Measurements from ENCODE around the gene SLC25A46.
"Not testable (repeated sequence)": the region's sequence is repeated elsewhere in the genome, so short reads cannot be mapped to it uniquely, and the experiment has no call there.

SLC25A46 gene

GRCh38 chr5:110752953-110753352 lies 14.1 kb downstream of the SLC25A46 start:
- DNase-seq (ENCODE audit: low read depth) = no peak
- no peak overlapping the region for H3K4me3 ChIP-seq (ENCODE audit: low read depth, low read length)

GRCh38 chr5:110753600-110753999 lies 14.8 kb downstream of the SLC25A46 start:
- DNase-seq (ENCODE audit: low read depth) = no peak
- H3K4me3 ChIP-seq (ENCODE audit: low read depth, low read length) = no peak overlapping the region

GRCh38 chr5:110754181-110754580 lies 15.4 kb downstream of the SLC25A46 start:
- DNase-seq (ENCODE audit: low read depth) = no peak
- H3K4me3 ChIP-seq (ENCODE audit: low read depth, low read length) = no peak overlapping the region

- H3K4me3 ChIP-seq (ENCODE audit: low read depth, low read length) = no peak overlapping the region
- no peak for DNase-seq (ENCODE audit: low read depth)
These were observed 18.4 kb downstream of the SLC25A46 start for GRCh38 chr5:110757118-110757729.

GRCh38 chr5:110760158-110760557 lies 21.4 kb downstream of the SLC25A46 start:
- H3K4me3 ChIP-seq (ENCODE audit: low read depth, low read length) = no peak overlapping the region
- no peak for DNase-seq (ENCODE audit: low read depth)

GRCh38 chr5:110768138-110768860 lies 29.5 kb downstream of the SLC25A46 start:
- peak; percentile 19 for DNase-seq (ENCODE audit: low read depth)
- no peak overlapping the region for H3K4me3 ChIP-seq (ENCODE audit: low read depth, low read length)

GRCh38 chr5:110769000-110769681 lies 30.3 kb downstream of the SLC25A46 start:
- peak; percentile 47 for DNase-seq (ENCODE audit: low read depth)

GRCh38 chr5:110770286-110770685 lies 31.5 kb downstream of the SLC25A46 start:
- H3K4me3 ChIP-seq (ENCODE audit: low read depth, low read length) = no peak overlapping the region
- no peak for DNase-seq (ENCODE audit: low read depth)

More at GRCh38 chr5:110769000-110769681, 30.3 kb downstream of the SLC25A46 start:
- no peak overlapping the region for H3K4me3 ChIP-seq (ENCODE audit: low read depth, low read length)

GRCh38 chr5:110784901-110785300 lies 46.1 kb downstream of the SLC25A46 start:
- H3K4me3 ChIP-seq (ENCODE audit: low read depth, low read length) = no peak overlapping the region
- DNase-seq (ENCODE audit: low read depth) = peak; percentile 22

GRCh38 chr5:110785356-110785755 lies 46.5 kb downstream of the SLC25A46 start:
- DNase-seq (ENCODE audit: low read depth) = peak; percentile 91
- no peak overlapping the region for H3K4me3 ChIP-seq (ENCODE audit: low read depth, low read length)

- H3K4me3 ChIP-seq (ENCODE audit: low read depth, low read length); DNase-seq (ENCODE audit: low read depth): not testable (repeated sequence)
These were observed 49.2 kb downstream of the SLC25A46 start for GRCh38 chr5:110788006-110788405.

- peak; percentile 38 for DNase-seq (ENCODE audit: low read depth)
- no peak overlapping the region for H3K4me3 ChIP-seq (ENCODE audit: low read depth, low read length)
These were observed 51.9 kb downstream of the SLC25A46 start for GRCh38 chr5:110790673-110791072.

GRCh38 chr5:110802998-110803397 lies 64.2 kb downstream of the SLC25A46 start:
- no peak overlapping the region for H3K4me3 ChIP-seq (ENCODE audit: low read depth, low read length)
- no peak for DNase-seq (ENCODE audit: low read depth)

- no peak overlapping the region for H3K4me3 ChIP-seq (ENCODE audit: low read depth, low read length)
- no peak for DNase-seq (ENCODE audit: low read depth)
These were observed 64.9 kb downstream of the SLC25A46 start for GRCh38 chr5:110803467-110804326.

- DNase-seq (ENCODE audit: low read depth) = peak; percentile 1
These were observed 68.4 kb downstream of the SLC25A46 start for GRCh38 chr5:110807169-110807568.

GRCh38 chr5:110809006-110809405 lies 70.2 kb downstream of the SLC25A46 start:
- DNase-seq (ENCODE audit: low read depth) = no peak
- no peak overlapping the region for H3K4me3 ChIP-seq (ENCODE audit: low read depth, low read length)

More at GRCh38 chr5:110807169-110807568, 68.4 kb downstream of the SLC25A46 start:
- H3K4me3 ChIP-seq (ENCODE audit: low read depth, low read length) = no peak overlapping the region
